CD14-positive monocyte (primary cell): ENCODE measurements around the gene COG6. TPM values are rescaled to one million over a fixed set of nuclear protein-coding genes. Genes with fewer than 3 reads are reported as not detected.

ENCODE experiments used
- DNase-seq, 3 donors: peaks; one replicate each; pipeline ENCODE4 v3.0.0-alpha.2; 2011 to 2022
- H2AFZ ChIP-seq: 2 replicates; pipeline ENCODE4 v1.6.0; 2012; ENCODE audit warnings: mild to moderate bottlenecking, low read depth, low read length, inconsistent platforms; ENCODE audit not compliant: insufficient read depth, poor library complexity, severe bottlenecking
- H3K27ac ChIP-seq, 2 donors: 1 replicate in 1 of 2; 2 replicates in 1 of 2; pipeline ENCODE4 v1.5.1; 2012 to 2013; ENCODE audit warnings: low read length in 2 of 2, control low read depth in 1 of 2, inconsistent platforms in 1 of 2, low read depth in 1 of 2, mild to moderate bottlenecking in 1 of 2
- H3K27me3 ChIP-seq, 2 donors: one replicate each; pipeline versions ENCODE4 v1.6.0 to v1.6.1; 2011 to 2013; ENCODE audit warnings: low read length in 2 of 2; ENCODE audit not compliant: control insufficient read depth in 2 of 2, insufficient read depth in 2 of 2
- H3K36me3 ChIP-seq, 2 donors: replicated peaks in 1 of 2; 1 replicate in 1 of 2; 2 replicates in 1 of 2; pipeline versions ENCODE4 v1.5.1 to v1.6.1; 2012 to 2013; ENCODE audit warnings: low read length in 2 of 2, control low read depth in 1 of 2, inconsistent platforms in 1 of 2, mild to moderate bottlenecking in 1 of 2; ENCODE audit not compliant: insufficient read depth in 2 of 2, control insufficient read depth in 1 of 2
- H3K4me1 ChIP-seq, 2 donors: 1 replicate in 1 of 2; 2 replicates in 1 of 2; pipeline versions ENCODE4 v1.5.1 to v1.6.1; 2012 to 2013; ENCODE audit warnings: low read length in 2 of 2, control low read depth in 1 of 2, inconsistent platforms in 1 of 2, mild to moderate bottlenecking in 1 of 2, moderate library complexity in 1 of 2; ENCODE audit not compliant: insufficient read depth in 2 of 2, control insufficient read depth in 1 of 2
- H3K4me2 ChIP-seq: replicated peaks from 2 replicates; pipeline ENCODE3; 2012; ENCODE audit warnings: low read length, moderate library complexity, mild to moderate bottlenecking; ENCODE audit not compliant: poor library complexity, severe bottlenecking; ENCODE audit errors: extremely low read depth
- H3K4me3 ChIP-seq, 3 experiments: fragments of 200-600 bp in 1 of 3; sonication (generic) in 1 of 3; replicated peaks in 1 of 3; 1 replicate in 2 of 3; 2 replicates in 1 of 3; pipeline ENCODE4 v1.5.1; 2011 to 2013; ENCODE audit warnings: low read length in 3 of 3, mild to moderate bottlenecking in 3 of 3, control low read depth in 2 of 3, low read depth in 2 of 3, inconsistent platforms in 1 of 3, moderate library complexity in 1 of 3
- H3K79me2 ChIP-seq: 2 replicates; pipeline ENCODE4 v1.6.0; 2012; ENCODE audit warnings: mild to moderate bottlenecking, control low read depth, inconsistent platforms, low read length, moderate library complexity; ENCODE audit not compliant: insufficient read depth
- H3K9ac ChIP-seq: 2 replicates; pipeline ENCODE4 v1.6.0; 2017; ENCODE audit warnings: low read length, mild to moderate bottlenecking; ENCODE audit not compliant: insufficient read depth, poor library complexity, severe bottlenecking
- H3K9me3 ChIP-seq, 2 donors: replicated peaks in 1 of 2; 1 replicate in 1 of 2; 2 replicates in 1 of 2; pipeline versions ENCODE4 v1.5.1 to v1.6.1; 2012 to 2013; ENCODE audit warnings: low read length in 2 of 2, control low read depth in 1 of 2; ENCODE audit not compliant: control insufficient read depth in 1 of 2, insufficient read depth in 1 of 2
- H4K20me1 ChIP-seq: 2 replicates; pipeline ENCODE4 v1.6.0; 2012; ENCODE audit warnings: mild to moderate bottlenecking, low read length, control low read depth, moderate library complexity; ENCODE audit not compliant: insufficient read depth
- H3K27ac Mint-ChIP-seq, 7 donors: one replicate each; pipeline ENCODE4 v1.8.0; 2020; ENCODE audit warnings: mild to moderate bottlenecking in 7 of 7, mixed read lengths in 7 of 7, moderate library complexity in 6 of 7, inconsistent platforms in 2 of 7
- H3K27me3 Mint-ChIP-seq, 3 donors: one replicate each; pipeline ENCODE4 v1.8.0; 2021 to 2022; ENCODE audit warnings: low read depth in 3 of 3, mild to moderate bottlenecking in 3 of 3, mixed read lengths in 3 of 3, moderate library complexity in 3 of 3, inconsistent platforms in 1 of 3
- H3K36me3 Mint-ChIP-seq, 2 donors: one replicate each; pipeline ENCODE4 v1.8.0; 2020; ENCODE audit warnings: mixed read lengths in 2 of 2, inconsistent platforms in 1 of 2, mild to moderate bottlenecking in 1 of 2
- H3K4me1 Mint-ChIP-seq: one replicate; pipeline ENCODE4 v1.8.0; 2020; ENCODE audit warnings: mild to moderate bottlenecking, mixed read lengths
- H3K4me3 Mint-ChIP-seq, 2 donors: one replicate each; pipeline ENCODE4 v1.8.0; 2020; ENCODE audit warnings: mild to moderate bottlenecking in 2 of 2, mixed read lengths in 2 of 2, moderate library complexity in 1 of 2
- H3K9me3 Mint-ChIP-seq, 7 donors: one replicate each; pipeline ENCODE4 v1.8.0; 2020 to 2022; ENCODE audit warnings: mixed read lengths in 7 of 7, mild to moderate bottlenecking in 6 of 7, moderate library complexity in 6 of 7, inconsistent platforms in 2 of 7
- WGBS: methylation state at CpG from one replicate; pipeline ENCODE4 v1.1.5; 2013; ENCODE audit warnings: missing lambda C conversion rate; ENCODE audit not compliant: insufficient coverage; 5-methylcytosine and 5-hydroxymethylcytosine counted together
- intact Hi-C, 2 donors: fragments of 100-400 bp; cut with micrococcal nuclease; formaldehyde crosslinking; loops; one replicate each; pipeline versions ENCODE4 v1.15.0 to v1.15.1; 2023
- polyA plus RNA-seq, 3 donors: library from polyadenylated mRNA; depleted of rRNA in 1 of 3; unstranded in 2 of 3; stranded (reverse) in 1 of 3; fragments of 300-500 nt in 2 of 3; fragments of >200 nt in 1 of 3; fragmentation: Illumina TruSeq in 2 of 3; gene quantifications; 1 replicate in 2 of 3; 2 replicates in 1 of 3; pipeline ENCODE4 v1.2.3, GENCODE V29; 2012 to 2021
- TF ChIP-seq, protein P1 (sequence below): fragments of 200-600 bp; IDR thresholded peaks from one replicate; pipeline ENCODE4 v1.8.0; 2022; ENCODE audit warnings: antibody characterized with exemption, mild to moderate bottlenecking

Gene COG6
- polyA plus RNA-seq, 3 donors, result 3.9 to 11.0 (median 8.4) TPM

DNA sequence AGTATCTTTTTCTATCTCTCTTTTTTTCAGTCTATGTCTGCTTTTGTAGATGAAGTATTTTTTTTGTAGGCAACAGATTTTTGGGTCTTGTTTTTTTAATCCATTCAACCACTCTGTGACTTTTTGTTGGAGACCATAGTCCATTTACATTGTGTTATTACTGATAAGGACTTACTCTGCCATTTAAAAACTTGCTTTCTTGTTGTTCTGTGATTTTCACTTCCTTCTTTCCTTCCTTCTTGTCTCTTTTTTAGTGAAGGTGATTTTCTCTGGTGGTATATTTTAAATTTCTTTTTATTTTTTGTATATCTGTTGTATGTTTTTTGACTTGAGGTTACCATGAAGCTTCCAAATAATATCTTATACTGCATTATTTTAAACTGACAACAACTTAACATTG lies 79.5 kb downstream of the COG6 start:
- Mint-ChIP-seq H3K27me3 (no peaks in the 10 kb centered on the region), H3K4me3 (no peak overlapping the region), H3K4me1 (no peaks in the 10 kb centered on the region), H3K36me3 (peaks cover 57 to 62% of the 10 kb centered on the region in 2 donors), H3K9me3 (peaks cover 0 to 13% (median 6%) of the 10 kb centered on the region in 7 donors), H3K27ac (no peak overlapping the region)
- Histone ChIP-seq H2AFZ (no peak overlapping the region), H4K20me1 (no peaks in the 10 kb centered on the region), H3K9me3 (peaks cover 7 to 11% of the 10 kb centered on the region in 2 donors), H3K4me2 (no peak overlapping the region), H3K27ac (no peak overlapping the region), H3K9ac (no peak overlapping the region), H3K79me2 (no peaks in the 10 kb centered on the region), H3K4me1 (no peaks in the 10 kb centered on the region), H3K36me3 (peaks cover 9 to 36% of the 10 kb centered on the region in 2 donors), H3K4me3 (no peak overlapping the region), H3K27me3 (no peaks in the 10 kb centered on the region)
- DNase-seq, result no peak
- TF ChIP-seq, protein P1, sequence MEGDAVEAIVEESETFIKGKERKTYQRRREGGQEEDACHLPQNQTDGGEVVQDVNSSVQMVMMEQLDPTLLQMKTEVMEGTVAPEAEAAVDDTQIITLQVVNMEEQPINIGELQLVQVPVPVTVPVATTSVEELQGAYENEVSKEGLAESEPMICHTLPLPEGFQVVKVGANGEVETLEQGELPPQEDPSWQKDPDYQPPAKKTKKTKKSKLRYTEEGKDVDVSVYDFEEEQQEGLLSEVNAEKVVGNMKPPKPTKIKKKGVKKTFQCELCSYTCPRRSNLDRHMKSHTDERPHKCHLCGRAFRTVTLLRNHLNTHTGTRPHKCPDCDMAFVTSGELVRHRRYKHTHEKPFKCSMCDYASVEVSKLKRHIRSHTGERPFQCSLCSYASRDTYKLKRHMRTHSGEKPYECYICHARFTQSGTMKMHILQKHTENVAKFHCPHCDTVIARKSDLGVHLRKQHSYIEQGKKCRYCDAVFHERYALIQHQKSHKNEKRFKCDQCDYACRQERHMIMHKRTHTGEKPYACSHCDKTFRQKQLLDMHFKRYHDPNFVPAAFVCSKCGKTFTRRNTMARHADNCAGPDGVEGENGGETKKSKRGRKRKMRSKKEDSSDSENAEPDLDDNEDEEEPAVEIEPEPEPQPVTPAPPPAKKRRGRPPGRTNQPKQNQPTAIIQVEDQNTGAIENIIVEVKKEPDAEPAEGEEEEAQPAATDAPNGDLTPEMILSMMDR, result no peak
- intact Hi-C loops, result no loop called here

DNA sequence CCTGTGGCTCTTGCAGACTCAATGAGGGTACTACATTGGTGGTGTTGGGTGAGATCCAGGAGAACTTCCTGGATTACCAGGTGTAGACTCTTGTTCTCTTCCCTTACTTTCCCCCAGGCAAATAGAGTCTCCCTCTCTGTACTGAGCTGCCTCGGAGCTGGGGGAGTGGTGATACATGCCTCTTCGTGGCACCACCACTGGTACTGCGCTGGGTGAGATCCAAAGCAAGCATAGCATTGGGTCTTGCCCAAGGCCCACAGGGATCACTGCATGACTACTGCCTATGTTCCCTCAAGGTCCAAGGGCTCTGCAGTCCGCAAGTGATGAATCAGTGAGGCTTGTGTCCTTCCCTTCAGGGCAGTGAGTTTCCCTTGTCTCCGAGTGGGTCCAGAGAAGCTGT lies 81.6 kb downstream of the COG6 start:
- Mint-ChIP-seq H3K27me3 (no peaks in the 10 kb centered on the region), H3K4me3 (no peak overlapping the region), H3K9me3 (peaks cover 4 to 19% (median 12%) of the 10 kb centered on the region in 7 donors), H3K4me1 (no peaks in the 10 kb centered on the region), H3K36me3 (peaks cover 62 to 63% of the 10 kb centered on the region in 2 donors), H3K27ac (no peak overlapping the region)
- 91% methylated on average over 4 of the region's 5 CpGs for WGBS
- TF ChIP-seq, protein P1, result no peak
- H3K4me2 ChIP-seq, result no peak overlapping the region
- peaks cover 9 to 24% of the 10 kb centered on the region in 2 donors for H3K36me3 ChIP-seq
- no peak overlapping the region for H2AFZ ChIP-seq
- no peak for DNase-seq
- no peaks in the 10 kb centered on the region for H4K20me1 ChIP-seq
- H3K27me3 ChIP-seq, result no peaks in the 10 kb centered on the region
- no peaks in the 10 kb centered on the region for H3K79me2 ChIP-seq
- intact Hi-C loops, result no loop called here
- no peak overlapping the region for H3K27ac ChIP-seq
- peaks cover 7 to 11% of the 10 kb centered on the region in 2 donors for H3K9me3 ChIP-seq
- no peak overlapping the region for H3K9ac ChIP-seq
- no peaks in the 10 kb centered on the region for H3K4me1 ChIP-seq
- no peak overlapping the region for H3K4me3 ChIP-seq
